GM21360 (cell line): ENCODE results near the gene KCNAB2.

Source experiments
- ATAC-seq: cut with Tn5 transposase; IDR thresholded peaks from one replicate; pipeline ENCODE4 v1.9.1; 2021; ENCODE audit warnings: mild to moderate bottlenecking, moderate library complexity; ENCODE audit not compliant: unreplicated experiment

Gene KCNAB2

DNA sequence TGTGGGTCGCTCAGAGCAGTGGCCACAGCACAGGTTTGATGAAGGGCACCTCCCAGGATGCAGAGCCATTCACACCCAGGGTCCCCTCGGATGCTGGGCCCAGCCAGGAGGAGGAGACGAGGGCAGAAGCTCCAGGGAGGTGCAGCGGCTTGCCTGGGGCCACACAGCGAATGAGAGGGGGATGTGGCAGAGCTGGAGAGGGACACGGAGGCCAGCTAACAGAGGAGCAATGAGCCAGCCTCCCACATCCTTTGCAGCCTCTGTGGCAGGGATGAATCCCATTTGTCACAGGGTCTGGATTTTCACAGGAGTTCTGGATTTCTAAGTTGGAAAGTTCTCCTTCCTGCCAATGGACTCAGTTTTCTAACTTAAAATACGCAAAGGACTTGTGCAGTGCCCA, 98.5 kb downstream of the KCNAB2 start:
- no peak for ATAC-seq

DNA sequence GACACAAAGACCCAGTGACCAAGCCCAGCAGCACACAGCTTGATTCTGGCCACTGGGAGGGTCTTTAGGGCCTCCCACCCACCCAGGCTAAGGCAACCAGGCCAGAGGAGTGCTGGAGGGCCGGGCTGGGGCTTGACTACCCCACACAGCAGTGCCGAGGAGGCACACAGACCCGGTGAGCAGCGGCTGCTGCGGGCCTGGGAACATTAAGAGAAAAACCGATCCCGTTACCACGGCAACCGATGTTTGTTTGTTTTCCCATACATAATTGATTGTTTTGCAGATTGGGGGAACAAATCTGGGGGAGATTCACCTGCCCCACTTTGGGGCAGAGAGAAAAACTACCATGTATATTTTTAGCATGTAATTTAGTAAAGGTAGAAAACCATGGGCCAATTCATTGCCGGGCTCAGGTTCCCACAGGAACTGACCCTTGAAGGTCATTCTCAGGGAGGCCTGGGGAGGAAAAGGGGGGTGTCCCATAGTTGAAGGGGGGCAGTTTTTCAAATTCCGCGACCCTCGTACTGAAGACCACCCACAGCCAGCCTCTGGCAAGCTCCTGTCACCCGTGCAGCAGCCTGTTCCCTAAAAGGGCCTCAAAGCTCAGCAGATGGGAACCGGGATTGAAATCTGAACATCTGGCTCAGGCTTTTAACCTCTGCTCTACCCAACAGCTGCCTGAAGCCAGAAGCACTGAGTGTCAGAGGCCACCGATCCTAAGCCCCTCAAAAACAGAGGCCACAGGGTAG, 99.1 kb downstream of the KCNAB2 start:
- no peak for ATAC-seq

DNA sequence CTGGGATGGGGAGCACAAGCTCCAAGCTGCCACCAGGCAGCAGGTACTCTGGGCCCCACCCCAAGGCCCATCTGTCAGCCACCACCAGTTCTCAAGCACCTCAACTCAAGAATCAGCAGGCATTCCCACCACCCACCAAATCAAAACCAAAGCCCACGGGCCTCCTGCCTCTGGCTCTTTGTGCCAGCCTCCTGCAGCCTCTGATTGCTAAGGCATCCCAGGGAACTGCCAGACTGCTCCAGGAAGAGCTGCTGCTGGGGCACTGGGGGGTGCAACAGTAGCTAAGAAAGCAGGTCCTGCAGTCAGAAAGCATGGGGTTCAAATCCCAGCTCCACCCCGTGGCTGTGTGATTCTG, 99.7 kb downstream of the KCNAB2 start:
- no peak for ATAC-seq

DNA sequence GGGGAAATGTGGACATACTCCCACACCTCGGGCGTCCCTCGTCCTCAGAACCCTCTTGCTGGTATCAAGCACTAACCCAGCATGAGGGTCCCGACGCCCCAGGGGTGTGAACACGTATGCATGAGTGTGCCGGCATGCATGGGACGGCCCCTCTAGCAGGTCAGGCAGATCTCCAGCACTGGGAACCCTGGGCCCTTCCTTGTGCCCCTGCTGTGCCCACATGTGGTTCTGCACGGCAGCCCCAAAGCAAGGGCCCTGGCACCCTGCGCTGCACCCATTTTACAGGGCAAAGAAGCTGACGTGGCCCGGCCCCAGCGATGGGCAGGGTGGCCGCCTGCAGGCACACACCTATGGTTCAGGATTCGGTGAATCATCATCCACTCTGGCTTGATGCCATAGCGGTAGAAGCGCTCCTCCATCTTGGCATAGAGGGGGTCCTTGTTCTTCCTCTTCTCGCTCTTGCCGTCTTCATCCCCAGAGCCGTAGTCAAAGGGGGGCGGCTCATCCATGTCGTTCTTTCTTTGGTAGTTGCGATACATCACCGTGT, 100.2 kb downstream of the KCNAB2 start:
- ATAC-seq: no peak

DNA sequence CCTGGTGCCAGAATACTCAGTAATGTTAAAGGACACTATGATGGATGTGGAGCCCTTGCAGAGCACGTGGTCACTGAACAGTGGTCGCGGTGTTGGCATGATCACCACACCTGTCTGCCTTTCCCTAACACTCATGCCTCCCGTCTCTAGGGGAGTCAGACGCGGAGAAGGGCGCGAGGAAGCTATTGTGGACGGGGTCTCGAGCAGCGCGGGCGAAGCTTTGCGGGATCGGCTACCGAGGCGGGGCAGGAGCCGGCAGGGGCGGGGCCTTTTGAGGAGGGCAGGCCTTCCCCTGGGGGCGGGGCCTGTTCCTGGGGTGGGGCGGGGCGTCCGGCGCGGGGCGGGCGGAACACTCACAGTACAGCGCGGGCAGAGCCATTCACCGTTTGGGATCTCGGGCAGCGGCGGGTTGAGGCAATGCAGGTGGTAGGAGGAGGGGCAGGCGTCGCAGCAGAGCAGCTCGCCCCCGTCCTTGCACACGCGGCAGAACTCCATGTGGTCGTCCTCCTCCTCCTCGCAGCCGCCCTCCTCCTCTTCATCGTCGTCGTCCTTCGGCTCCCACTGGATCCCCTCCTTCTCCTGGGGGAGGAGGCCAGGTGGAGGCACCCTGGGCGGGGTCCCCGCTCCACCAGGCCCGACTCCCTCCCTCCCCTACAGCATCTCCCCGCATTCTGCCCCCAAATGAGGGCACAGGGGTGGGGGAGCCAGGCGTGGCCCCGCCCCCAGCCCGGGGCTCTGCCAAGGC, 103.0 kb downstream of the KCNAB2 start:
- no peak for ATAC-seq

DNA sequence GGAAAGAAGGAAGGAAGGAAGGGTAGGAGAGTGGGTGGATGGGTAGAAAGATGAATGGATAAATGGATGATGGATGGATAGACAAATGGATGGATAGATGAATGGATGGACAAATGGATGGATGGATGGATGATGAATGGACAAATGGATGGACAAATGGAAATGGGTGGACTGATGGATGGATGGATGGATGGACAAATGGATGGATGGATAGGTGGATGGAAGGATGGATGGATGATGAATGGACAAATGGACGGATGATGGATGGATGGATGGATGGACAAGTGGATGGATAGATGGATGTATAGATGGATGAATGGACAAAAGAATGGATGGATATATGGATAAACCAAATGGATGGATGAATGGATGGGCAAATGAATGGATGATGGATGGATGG, 103.9 kb downstream of the KCNAB2 start:
- no peak for ATAC-seq

DNA sequence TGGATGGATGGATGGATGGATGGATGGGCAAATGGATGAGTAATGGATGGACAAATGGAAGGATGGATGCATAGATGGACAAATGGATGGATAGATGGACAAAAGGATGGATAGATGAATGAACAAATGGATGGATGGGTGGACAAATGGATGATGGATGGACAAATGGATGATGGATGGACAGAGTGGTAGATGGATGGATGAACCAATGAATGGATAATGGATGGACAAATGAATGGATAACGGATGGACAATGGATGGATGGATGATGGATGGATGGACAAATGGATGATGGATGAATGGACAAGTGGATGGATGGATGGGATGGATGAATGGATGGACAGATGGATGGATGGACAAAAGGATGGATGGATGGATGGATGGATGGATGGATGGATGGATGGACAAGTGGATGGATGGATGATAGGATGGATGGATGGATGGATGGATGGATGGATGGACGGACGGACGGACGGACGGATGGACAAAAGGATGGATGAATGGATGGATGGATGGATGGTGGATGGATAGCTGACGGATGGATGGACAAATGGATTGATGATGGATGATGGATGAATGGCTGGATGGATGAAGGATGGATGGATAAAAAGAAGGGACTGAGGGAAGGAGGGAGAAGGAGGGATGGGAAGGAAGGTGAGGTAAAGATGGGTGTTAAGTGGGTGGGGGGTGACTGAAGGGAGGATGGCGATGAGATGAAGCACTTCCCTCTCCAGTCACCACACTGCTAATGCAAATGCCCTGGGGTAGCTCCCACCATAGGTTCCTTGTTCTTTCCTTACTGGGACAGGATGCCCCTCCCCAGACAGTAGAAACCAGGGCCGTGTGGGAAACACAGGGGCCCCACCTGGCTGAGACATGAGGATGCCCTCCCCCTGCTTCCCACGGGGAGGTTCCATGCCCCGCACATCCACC, 104.6 kb downstream of the KCNAB2 start:
- no peak for ATAC-seq
